H1 (cell line): Measurements from ENCODE around the gene GALNT2. TPM values are rescaled to one million over a fixed set of nuclear protein-coding genes. Genes with fewer than 3 reads are reported as not detected.

Source experiments
- NANOG ChIP-seq: IDR thresholded peaks from 2 replicates; pipeline ENCODE4 v1.6.1; 2011; ENCODE audit warnings: low read length, low read depth, mild to moderate bottlenecking, inconsistent platforms; ENCODE audit not compliant: insufficient read depth, poor library complexity, severe bottlenecking
- PHF8 ChIP-seq: fragments of 200-600 bp; sonication (generic); conservative IDR thresholded peaks from 2 replicates; pipeline ENCODE4 v1.7.1; 2012; ENCODE audit warnings: low read depth, mild to moderate bottlenecking, inconsistent platforms, low read length, moderate library complexity
- polyA plus RNA-seq, 7 experiments: library from polyadenylated mRNA; depleted of rRNA in 3 of 7; stranded (reverse) in 5 of 7; unstranded in 2 of 7; fragments of >200 nt in 5 of 7; fragments of 200-250 nt in 2 of 7; gene quantifications; 1 replicate in 5 of 7; 2 replicates in 1 of 7; 4 replicates in 1 of 7; pipeline versions ENCODE4 v1.2.1 to v1.2.3, GENCODE V29; 2011 to 2013; ENCODE audit warnings: missing spikeins in 2 of 7, mixed read lengths in 2 of 7
- total RNA-seq: library from RNA; stranded (reverse); fragmentation: NEBNext Ultra II Directional; extraction: Animal tissue kit (Norgen Biotek cat#: 25700); gene quantifications from 2 replicates; pipeline ENCODE4 v1.2.1, GENCODE V29; 2021

GALNT2 gene
- total and polyA plus RNA-seq, 2 of the 8 experiments (the other 6 are each of a cell fraction or from before 2014, with no cell fraction given) = 34.5 to 75.3 TPM

DNA sequence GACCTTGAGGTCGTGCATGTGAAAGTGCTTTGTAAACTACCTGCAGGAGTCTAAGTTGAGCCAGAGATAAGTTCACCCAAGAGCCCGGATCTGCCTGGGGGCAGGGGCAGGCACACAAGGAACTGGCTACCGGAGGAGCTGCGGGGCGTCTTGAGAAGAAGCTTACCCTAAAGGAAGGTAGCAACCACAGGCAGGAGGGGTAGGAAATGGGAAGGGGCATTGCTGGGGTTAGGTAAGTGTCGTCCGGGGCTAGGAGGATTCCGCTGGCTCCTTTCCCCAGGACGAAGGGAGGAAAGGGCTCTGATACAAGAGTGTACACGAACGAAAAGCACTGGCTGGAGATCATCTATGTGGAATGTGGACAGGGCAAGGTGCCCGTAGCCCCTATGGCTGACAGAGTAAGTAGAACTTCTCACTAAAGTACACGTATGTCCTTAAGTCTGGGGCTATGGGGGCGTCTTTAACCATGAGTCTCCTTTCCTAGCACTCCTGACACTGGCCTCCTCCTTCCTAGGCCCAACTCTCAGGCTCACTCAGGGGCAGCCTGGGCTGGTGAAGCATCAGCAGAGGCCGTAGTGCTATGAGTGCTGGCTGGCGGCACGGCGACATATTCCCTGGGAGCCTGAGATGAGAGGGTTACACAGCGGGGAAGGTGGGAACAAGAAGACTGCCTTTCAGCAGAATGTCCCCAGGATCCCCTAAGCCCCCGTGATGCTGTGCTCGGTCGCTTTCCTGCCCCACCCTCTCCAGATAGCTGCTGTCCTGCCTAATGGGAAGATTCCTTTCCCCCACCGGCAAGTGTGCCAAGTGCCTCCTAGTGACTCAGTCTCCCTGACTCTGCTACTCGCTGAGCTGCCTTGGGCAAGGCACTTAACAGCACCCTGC lies 9.1 kb upstream of the GALNT2 start (continued):
- no peak for TF ChIP-seq PHF8
- TF ChIP-seq NANOG = no peak
- TF ChIP-seq, all 59 proteins: peak for 0
